Measurements from ENCODE around the gene HNRNPH3.

The HNRNPH3 gene

GRCh38 chr10:68333058-68333395 lies 1.2 kb downstream of the HNRNPH3 start:
- H3K4me3 ChIP-seq (ENCODE audit: low read length) = peak overlapping the region; percentile 89
- H3K36me3 ChIP-seq (ENCODE audit: insufficient read depth, low read length) = peaks cover 36% of the 10 kb centered on the region
- peaks cover 39% of the 10 kb centered on the region for H3K4me1 ChIP-seq (ENCODE audit: insufficient read depth, low read length)
- H3K9me3 ChIP-seq (ENCODE audit: insufficient read depth, low read depth, low read length) = no peaks in the 10 kb centered on the region
- H3K27ac ChIP-seq (ENCODE audit: low read depth, low read length) = peak overlapping the region; percentile 96
- WGBS = 4% methylated on average over 10 of the region's 10 CpGs
- H3K9ac ChIP-seq (ENCODE audit: low read depth, low read length) = peak overlapping the region; percentile 100
- H3K27me3 ChIP-seq (ENCODE audit: insufficient read depth, low read length) = no peaks in the 10 kb centered on the region

- peak overlapping the region; percentile 89 for H3K4me3 ChIP-seq (ENCODE audit: low read length)
- H3K27me3 ChIP-seq (ENCODE audit: insufficient read depth, low read length) = no peaks in the 10 kb centered on the region
- no peaks in the 10 kb centered on the region for H3K9me3 ChIP-seq (ENCODE audit: insufficient read depth, low read depth, low read length)
- H3K4me1 ChIP-seq (ENCODE audit: insufficient read depth, low read length) = peaks cover 35% of the 10 kb centered on the region
- peak overlapping the region; percentile 100 for H3K9ac ChIP-seq (ENCODE audit: low read depth, low read length)
- 0% methylated on average over 6 of the region's 10 CpGs for WGBS
- no peak overlapping the region for H3K27ac ChIP-seq (ENCODE audit: low read depth, low read length)
- peaks cover 44% of the 10 kb centered on the region for H3K36me3 ChIP-seq (ENCODE audit: insufficient read depth, low read length)
Observed at GRCh38 chr10:68333440-68334431, 1.9 kb downstream of the HNRNPH3 start.

- H3K9ac ChIP-seq (ENCODE audit: low read depth, low read length) = peak overlapping the region; percentile 100; the same call in 1 of the 2 replicates
- H3K4me3 ChIP-seq (ENCODE audit: low read length) = peak overlapping the region; percentile 89
- H3K36me3 ChIP-seq (ENCODE audit: insufficient read depth, low read length) = peaks cover 55% of the 10 kb centered on the region
- no peaks in the 10 kb centered on the region for H3K9me3 ChIP-seq (ENCODE audit: insufficient read depth, low read depth, low read length)
- peaks cover 32% of the 10 kb centered on the region for H3K4me1 ChIP-seq (ENCODE audit: insufficient read depth, low read length)
- WGBS = 53% methylated on average over 3 of the region's 8 CpGs
- H3K27me3 ChIP-seq (ENCODE audit: insufficient read depth, low read length) = no peaks in the 10 kb centered on the region
- no peak overlapping the region for H3K27ac ChIP-seq (ENCODE audit: low read depth, low read length)
Observed at GRCh38 chr10:68334672-68335467, 3.0 kb downstream of the HNRNPH3 start.

- WGBS = 94% methylated on average over 7 of the region's 7 CpGs
- Histone ChIP-seq H3K36me3 (ENCODE audit: insufficient read depth, low read length) (peaks cover 75% of the 10 kb centered on the region), H3K4me3 (ENCODE audit: low read length) (peak overlapping the region; percentile 89; the same call in 1 of the 2 replicates), H3K4me1 (ENCODE audit: insufficient read depth, low read length) (peaks cover 32% of the 10 kb centered on the region), H3K9ac (ENCODE audit: low read depth, low read length) (0 out of 2 replicates have a peak overlapping the region, but pooled peaks have one; percentile 7), H3K27ac (ENCODE audit: low read depth, low read length) (no peak overlapping the region), H3K27me3 (ENCODE audit: insufficient read depth, low read length) (no peaks in the 10 kb centered on the region), H3K9me3 (ENCODE audit: insufficient read depth, low read depth, low read length) (no peaks in the 10 kb centered on the region)
Observed at GRCh38 chr10:68336754-68337351, 5.0 kb downstream of the HNRNPH3 start.

- Histone ChIP-seq H3K9ac (ENCODE audit: low read depth, low read length) (no peak overlapping the region), H3K4me3 (ENCODE audit: low read length) (no peak overlapping the region), H3K27me3 (ENCODE audit: insufficient read depth, low read length) (no peaks in the 10 kb centered on the region), H3K36me3 (ENCODE audit: insufficient read depth, low read length) (peaks cover 100% of the 10 kb centered on the region), H3K9me3 (ENCODE audit: insufficient read depth, low read depth, low read length) (no peaks in the 10 kb centered on the region), H3K27ac (ENCODE audit: low read depth, low read length) (no peak overlapping the region), H3K4me1 (ENCODE audit: insufficient read depth, low read length) (peaks cover 17% of the 10 kb centered on the region)
- WGBS = 99% methylated on average over 8 of the region's 8 CpGs
Observed at GRCh38 chr10:68340358-68341080, 8.7 kb downstream of the HNRNPH3 start.

GRCh38 chr10:68342909-68343516 lies 11.1 kb downstream of the HNRNPH3 start:
- Histone ChIP-seq H3K9me3 (ENCODE audit: insufficient read depth, low read depth, low read length) (no peaks in the 10 kb centered on the region), H3K4me1 (ENCODE audit: insufficient read depth, low read length) (no peaks in the 10 kb centered on the region), H3K9ac (ENCODE audit: low read depth, low read length) (no peak overlapping the region), H3K4me3 (ENCODE audit: low read length) (no peak overlapping the region), H3K27me3 (ENCODE audit: insufficient read depth, low read length) (no peaks in the 10 kb centered on the region), H3K36me3 (ENCODE audit: insufficient read depth, low read length) (peaks cover 90% of the 10 kb centered on the region), H3K27ac (ENCODE audit: low read depth, low read length) (no peak overlapping the region)
- 92% methylated on average over 3 of the region's 3 CpGs for WGBS

GRCh38 chr10:68345621-68346020 lies 13.8 kb downstream of the HNRNPH3 start:
- Histone ChIP-seq H3K9me3 (ENCODE audit: insufficient read depth, low read depth, low read length) (no peaks in the 10 kb centered on the region), H3K27me3 (ENCODE audit: insufficient read depth, low read length) (no peaks in the 10 kb centered on the region), H3K4me1 (ENCODE audit: insufficient read depth, low read length) (no peaks in the 10 kb centered on the region), H3K9ac (ENCODE audit: low read depth, low read length) (no peak overlapping the region), H3K36me3 (ENCODE audit: insufficient read depth, low read length) (peaks cover 69% of the 10 kb centered on the region), H3K27ac (ENCODE audit: low read depth, low read length) (no peak overlapping the region; the same call in 1 of the 2 replicates), H3K4me3 (ENCODE audit: low read length) (no peak overlapping the region)
- 98% methylated on average over 4 of the region's 4 CpGs for WGBS

- no peak overlapping the region for H3K4me3 ChIP-seq (ENCODE audit: low read length)
- peaks cover 58% of the 10 kb centered on the region for H3K36me3 ChIP-seq (ENCODE audit: insufficient read depth, low read length)
- H3K4me1 ChIP-seq (ENCODE audit: insufficient read depth, low read length) = no peaks in the 10 kb centered on the region
- no peaks in the 10 kb centered on the region for H3K9me3 ChIP-seq (ENCODE audit: insufficient read depth, low read depth, low read length)
- no peaks in the 10 kb centered on the region for H3K27me3 ChIP-seq (ENCODE audit: insufficient read depth, low read length)
- no peak overlapping the region for H3K27ac ChIP-seq (ENCODE audit: low read depth, low read length)
- WGBS = 82% methylated on average over 4 of the region's 4 CpGs
- H3K9ac ChIP-seq (ENCODE audit: low read depth, low read length) = no peak overlapping the region
Observed at GRCh38 chr10:68346774-68347173, 14.9 kb downstream of the HNRNPH3 start.

GRCh38 chr10:68348265-68348741 lies 16.4 kb downstream of the HNRNPH3 start:
- no peak overlapping the region for H3K9ac ChIP-seq (ENCODE audit: low read depth, low read length)
- H3K27ac ChIP-seq (ENCODE audit: low read depth, low read length) = peak overlapping the region; percentile 9; the same call in 1 of the 2 replicates

GRCh38 chr10:68353537-68353936 lies 21.7 kb downstream of the HNRNPH3 start:
- peaks cover 50% of the 10 kb centered on the region for H3K36me3 ChIP-seq (ENCODE audit: insufficient read depth, low read length)
- H3K27me3 ChIP-seq (ENCODE audit: insufficient read depth, low read length) = no peaks in the 10 kb centered on the region
- H3K9me3 ChIP-seq (ENCODE audit: insufficient read depth, low read depth, low read length) = no peaks in the 10 kb centered on the region
- H3K27ac ChIP-seq (ENCODE audit: low read depth, low read length) = no peak overlapping the region
- H3K9ac ChIP-seq (ENCODE audit: low read depth, low read length) = no peak overlapping the region
- WGBS = 99% methylated on average over 2 of the region's 2 CpGs
- no peaks in the 10 kb centered on the region for H3K4me1 ChIP-seq (ENCODE audit: insufficient read depth, low read length)
- no peak overlapping the region for H3K4me3 ChIP-seq (ENCODE audit: low read length)

More at GRCh38 chr10:68348265-68348741, 16.4 kb downstream of the HNRNPH3 start:
- no peak overlapping the region for H3K4me3 ChIP-seq (ENCODE audit: low read length)
- WGBS = 49% methylated on average over 2 of the region's 2 CpGs
- peaks cover 53% of the 10 kb centered on the region for H3K36me3 ChIP-seq (ENCODE audit: insufficient read depth, low read length)
- H3K4me1 ChIP-seq (ENCODE audit: insufficient read depth, low read length) = no peaks in the 10 kb centered on the region
- no peaks in the 10 kb centered on the region for H3K27me3 ChIP-seq (ENCODE audit: insufficient read depth, low read length)
- H3K9me3 ChIP-seq (ENCODE audit: insufficient read depth, low read depth, low read length) = no peaks in the 10 kb centered on the region

Measured in HUES64 (cell line).